ENCODE results near the gene SBDS. TPM values are rescaled to one million over a fixed set of nuclear protein-coding genes. Genes with fewer than 3 reads are reported as not detected.
"Not testable (repeated sequence)": the region's sequence is repeated elsewhere in the genome, so short reads cannot be mapped to it uniquely, and the experiment has no call there.

SBDS gene
- total RNA-seq, 1 experiment from 2014 or later: 37.8 TPM

GRCh38 chr7:67025459-67025858, 30.1 kb upstream of the SBDS start:
- not testable (repeated sequence) for H3K23me2 ChIP-seq (ENCODE audit: insufficient read length, low read depth, low read length, poor library complexity, severe bottlenecking); H2BK12ac ChIP-seq (ENCODE audit: insufficient read length, low read depth, low read length); H3K9me3 ChIP-seq (ENCODE audit: control insufficient read depth, low read depth, low read length); H2BK15ac ChIP-seq (ENCODE audit: low read depth, low read length); H2AFZ ChIP-seq (ENCODE audit: low read length); H3K27ac Mint-ChIP-seq; H2AK5ac ChIP-seq (ENCODE audit: insufficient read length, low read length); H4K20me1 ChIP-seq (ENCODE audit: control insufficient read depth, insufficient read depth, insufficient read length); H3K79me2 ChIP-seq (ENCODE audit: insufficient read depth, low read length); H2BK120ac ChIP-seq (ENCODE audit: low read depth, low read length, poor library complexity, severe bottlenecking); H3K18ac ChIP-seq (ENCODE audit: insufficient read length, low read depth, low read length); H3K4me1 ChIP-seq (ENCODE audit: insufficient read depth, low read length); DNase-seq; H3K4ac ChIP-seq (ENCODE audit: low read depth, low read length); H3K56ac ChIP-seq (ENCODE audit: insufficient read length, low read depth, low read length); H3K9ac ChIP-seq (ENCODE audit: extremely low read depth, insufficient read length, low read length); H3K4me2 ChIP-seq (ENCODE audit: insufficient read depth, insufficient read length, low read length); H3K14ac ChIP-seq (ENCODE audit: insufficient read depth, low read length); H2BK20ac ChIP-seq (ENCODE audit: low read depth, low read length, poor library complexity, severe bottlenecking); H3T11ph ChIP-seq (ENCODE audit: low read length); H3K4me3 Mint-ChIP-seq; H3K27me3 Mint-ChIP-seq (ENCODE audit: low read depth); H3K4me1 Mint-ChIP-seq; H3K79me1 ChIP-seq (ENCODE audit: insufficient read depth, low read depth, low read length, poor library complexity, severe bottlenecking); H3K27me3 ChIP-seq (ENCODE audit: insufficient read depth, low read length); H4K5ac ChIP-seq (ENCODE audit: insufficient read length, low read depth, low read length); H2BK5ac ChIP-seq (ENCODE audit: insufficient read length, low read length); H3K27ac ChIP-seq (ENCODE audit: insufficient read length, low read depth, low read length); H4K91ac ChIP-seq (ENCODE audit: insufficient read length, low read depth, low read length); H4K8ac ChIP-seq (replicated peaks; ENCODE audit: insufficient read length, low read depth, low read length); H3K23ac ChIP-seq (ENCODE audit: insufficient read length, low read depth, low read length)
- WGBS (ENCODE audit: extremely low coverage, insufficient read length, low lambda C conversion rate): no CpG with 5 or more reads among the region's 1 CpG
- peaks cover 9 to 12% of the 10 kb centered on the region in 2 experiments; a peak in 4 of 5 replicates for H3K9me3 Mint-ChIP-seq
- H3K36me3 Mint-ChIP-seq (ENCODE audit: insufficient read depth in 1 of 3, low read depth in 3 of 3): peaks cover 21 to 57% (median 38%) of the 10 kb centered on the region in 3 experiments

All from H9 (cell line).